Effector memory CD4-positive, alpha-beta T cell (primary cell): ENCODE measurements around the gene SERPINB1.
A peak's percentile ranks its signal among the peaks of the same experiment; 100 is the strongest.
"Not testable (repeated sequence)": the region's sequence is repeated elsewhere in the genome, so short reads cannot be mapped to it uniquely, and the experiment has no call there.

Source experiments
- DNase-seq, 3 donors: peaks; one replicate each; pipeline ENCODE4 v3.0.0-alpha.2; 2020
- H3K27ac ChIP-seq: 2 replicates; pipeline ENCODE4 v1.7.0; 2013; ENCODE audit warnings: mild to moderate bottlenecking, low read length, moderate library complexity; ENCODE audit not compliant: insufficient read depth, poor library complexity, severe bottlenecking
- H3K27me3 ChIP-seq: replicated peaks from 2 replicates; pipeline ENCODE4 v1.7.0; 2013; ENCODE audit warnings: mild to moderate bottlenecking, low read length; ENCODE audit not compliant: insufficient read depth, control insufficient read depth, poor library complexity, severe bottlenecking
- H3K36me3 ChIP-seq: 2 replicates; pipeline ENCODE4 v1.7.0; 2013; ENCODE audit warnings: mild to moderate bottlenecking, low read length, moderate library complexity; ENCODE audit not compliant: control insufficient read depth, insufficient read depth
- H3K4me1 ChIP-seq: 2 replicates; pipeline ENCODE4 v1.7.0; 2013; ENCODE audit warnings: low read length, mild to moderate bottlenecking; ENCODE audit not compliant: control insufficient read depth, insufficient read depth, poor library complexity, severe bottlenecking
- H3K4me3 ChIP-seq: 2 replicates; pipeline ENCODE4 v1.7.0; 2013; ENCODE audit warnings: low read length, low read depth, mild to moderate bottlenecking; ENCODE audit not compliant: insufficient read depth, poor library complexity, severe bottlenecking
- H3K9me3 ChIP-seq: 2 replicates; pipeline ENCODE4 v1.7.0; 2013; ENCODE audit warnings: mild to moderate bottlenecking, low read length, moderate library complexity; ENCODE audit not compliant: control insufficient read depth

The SERPINB1 gene

DNA sequence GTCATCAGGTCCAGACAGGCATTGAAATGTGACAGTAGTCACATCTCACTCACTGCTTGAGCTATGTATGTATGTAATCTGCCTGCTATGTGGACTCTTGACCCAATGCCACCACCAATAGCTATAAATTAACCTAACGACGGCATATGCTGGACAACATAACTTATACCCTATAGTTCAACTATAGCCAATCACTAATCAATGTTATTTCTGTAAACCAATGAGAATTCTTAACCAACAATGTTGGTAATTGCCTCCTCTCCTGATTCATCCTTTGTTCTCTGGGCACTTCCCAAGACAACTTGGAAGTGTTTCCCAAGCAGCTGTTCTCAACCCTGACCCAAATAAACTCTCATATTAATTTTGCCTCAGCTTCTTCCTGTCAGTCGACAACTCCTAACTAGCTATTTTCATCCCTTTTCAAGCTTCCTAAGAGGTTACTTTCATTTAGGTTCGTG is 24.1 kb upstream of the SERPINB1 start:
- H3K36me3 ChIP-seq, result no peaks in the 10 kb centered on the region
- no peaks in the 10 kb centered on the region for H3K27me3 ChIP-seq
- H3K9me3 ChIP-seq, result no peaks in the 10 kb centered on the region
- H3K27ac ChIP-seq, result no peak overlapping the region
- H3K4me1 ChIP-seq, result peaks cover 11% of the 10 kb centered on the region
- H3K4me3 ChIP-seq, result no peak overlapping the region
- no peak for DNase-seq

DNA sequence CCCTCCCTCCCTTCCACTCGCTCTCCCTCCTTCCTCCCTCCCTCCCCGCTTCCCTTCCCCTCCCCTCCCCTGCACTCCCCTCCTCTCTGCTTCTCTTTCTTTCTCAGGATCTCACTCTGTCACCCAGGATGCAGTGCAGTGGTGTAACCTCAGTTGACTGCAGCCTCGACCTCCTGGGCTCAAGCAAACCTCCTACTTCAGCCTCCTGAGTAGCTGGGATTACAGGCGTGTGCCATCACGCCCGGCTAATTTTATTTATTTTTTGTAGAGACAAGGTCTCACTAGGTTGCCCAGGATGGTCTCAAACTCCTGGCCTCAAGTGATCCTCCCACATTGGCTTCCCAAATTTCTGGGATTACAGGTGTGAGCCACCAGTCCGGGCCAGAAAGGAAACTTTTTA is 23.6 kb upstream of the SERPINB1 start:
- DNase-seq, result no peak
- Histone ChIP-seq H3K36me3 (no peaks in the 10 kb centered on the region), H3K4me3 (no peak overlapping the region), H3K9me3 (no peaks in the 10 kb centered on the region), H3K4me1 (peaks cover 11% of the 10 kb centered on the region), H3K27me3 (no peaks in the 10 kb centered on the region), H3K27ac (no peak overlapping the region)

DNA sequence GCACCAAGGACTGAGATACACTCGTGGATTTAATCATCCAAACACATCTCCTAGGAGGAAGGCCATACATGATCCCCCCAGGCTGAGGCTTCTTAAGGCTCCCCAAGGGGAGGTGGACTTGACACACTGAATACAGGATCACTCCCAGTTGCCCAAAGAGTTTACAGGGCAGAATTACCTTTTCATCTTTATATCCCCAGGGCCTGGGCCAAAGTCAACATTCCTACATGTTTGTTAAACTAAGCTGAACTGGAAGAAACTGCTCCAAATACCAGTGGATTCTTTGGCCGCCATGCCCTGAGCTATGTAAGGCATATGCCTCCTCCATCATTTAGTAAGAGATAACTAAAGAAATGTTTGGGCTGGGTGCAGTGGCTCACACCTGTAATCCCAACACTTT is 22.2 kb upstream of the SERPINB1 start:
- Histone ChIP-seq H3K4me1 (peaks cover 23% of the 10 kb centered on the region), H3K27me3 (no peaks in the 10 kb centered on the region), H3K27ac (no peak overlapping the region), H3K36me3 (no peaks in the 10 kb centered on the region), H3K4me3 (no peak overlapping the region), H3K9me3 (no peaks in the 10 kb centered on the region)
- no peak for DNase-seq

DNA sequence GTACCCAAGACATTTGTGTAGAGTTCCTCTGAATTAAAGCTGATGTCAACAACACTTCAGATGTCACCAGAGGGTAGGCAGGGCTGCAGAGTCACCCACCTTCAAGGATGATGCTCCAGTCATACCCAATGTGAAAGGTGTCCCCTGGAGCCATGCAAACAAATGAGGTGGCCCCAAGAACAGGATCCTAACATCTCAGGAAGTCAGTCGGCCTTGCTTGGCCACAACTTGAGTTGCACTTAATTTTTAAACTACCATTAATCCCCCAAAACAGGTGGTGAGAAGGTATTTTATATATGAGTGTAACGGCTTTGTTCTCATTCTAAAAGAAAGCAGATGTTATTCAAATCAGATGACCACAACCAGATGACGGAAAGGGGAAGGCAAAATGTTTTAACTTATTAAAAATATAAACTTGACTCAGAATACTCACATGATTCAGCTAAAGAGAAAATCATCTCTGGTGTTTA is 21.1 kb upstream of the SERPINB1 start:
- Histone ChIP-seq H3K9me3 (no peaks in the 10 kb centered on the region), H3K4me3 (no peak overlapping the region), H3K27ac (peak overlapping the region; percentile 21), H3K36me3 (no peaks in the 10 kb centered on the region), H3K4me1 (peaks cover 34% of the 10 kb centered on the region), H3K27me3 (no peaks in the 10 kb centered on the region)
- no peak for DNase-seq

DNA sequence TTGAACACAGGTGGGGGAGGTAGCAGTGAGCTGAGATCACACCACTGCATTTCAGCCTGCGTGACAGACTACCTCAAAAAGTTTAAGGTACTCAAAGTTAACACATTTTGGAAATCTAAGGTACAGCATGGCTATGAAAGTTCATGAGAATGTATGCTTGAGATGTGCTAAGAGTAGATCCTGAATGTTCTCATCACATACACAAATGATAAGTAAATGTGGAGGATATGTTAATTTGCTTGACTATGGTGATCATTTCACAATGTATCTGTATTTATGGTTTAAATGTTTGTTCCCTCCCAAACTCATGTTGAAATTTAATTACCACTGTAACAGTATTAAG is 20.1 kb upstream of the SERPINB1 start:
- Histone ChIP-seq H3K4me1 (peaks cover 44% of the 10 kb centered on the region), H3K36me3 (no peaks in the 10 kb centered on the region), H3K9me3 (no peaks in the 10 kb centered on the region), H3K27ac (peak overlapping the region; percentile 64), H3K4me3 (no peak overlapping the region), H3K27me3 (no peaks in the 10 kb centered on the region)
- DNase-seq, result no peak

DNA sequence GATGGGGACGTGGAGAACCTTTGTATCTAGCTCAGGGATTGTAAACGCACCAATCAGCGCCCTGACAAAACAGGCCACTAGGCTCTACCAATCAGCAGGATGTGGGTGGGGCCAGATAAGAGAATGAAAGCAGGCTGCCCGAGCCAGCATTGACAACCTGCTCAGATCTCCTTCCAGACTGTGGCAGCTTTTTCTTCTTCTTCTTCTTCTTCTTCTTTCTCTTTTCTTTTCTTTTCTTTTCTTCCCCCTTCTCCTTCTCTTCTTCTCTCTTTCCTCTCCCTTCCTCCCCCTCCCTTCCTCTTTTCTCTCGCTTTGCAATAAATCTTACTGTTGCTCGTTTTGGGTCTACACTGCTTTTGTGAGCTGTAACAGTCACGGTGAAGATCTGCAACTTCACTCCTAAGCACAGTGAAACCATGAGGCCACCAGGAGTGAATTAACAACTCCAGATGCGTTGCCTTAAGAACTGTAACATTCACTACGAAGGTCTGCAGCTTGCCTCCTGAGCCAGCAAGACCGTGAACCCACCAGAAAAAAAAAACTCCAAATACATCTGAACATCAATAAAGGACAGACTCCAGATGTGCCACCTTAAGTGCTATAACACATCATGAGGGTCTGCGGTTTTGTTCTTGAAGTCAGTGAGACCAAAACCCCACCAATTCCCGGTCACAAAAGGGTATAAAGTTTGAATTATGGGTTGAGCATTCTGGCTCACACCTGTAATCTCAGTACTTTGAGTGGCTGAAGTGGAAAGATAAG is 19.6 kb upstream of the SERPINB1 start:
- no peaks in the 10 kb centered on the region for H3K9me3 ChIP-seq

DNA sequence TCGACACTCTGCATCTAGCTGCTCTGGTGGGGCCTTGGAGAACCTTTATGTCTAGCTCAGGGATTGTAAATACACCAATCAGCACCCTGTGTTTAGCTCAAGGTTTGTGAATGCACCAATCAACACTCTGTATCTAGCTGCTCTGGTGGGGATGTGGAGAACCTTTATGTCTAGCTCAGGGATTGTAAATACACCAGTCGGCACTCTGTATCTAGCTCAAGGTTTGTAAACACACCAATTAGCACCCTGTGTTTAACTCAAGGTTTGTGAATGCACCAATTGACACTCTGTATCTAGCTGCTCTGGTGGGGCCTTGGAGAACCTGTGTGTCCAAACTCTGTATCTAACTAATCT is 19.0 kb upstream of the SERPINB1 start:
- not testable (repeated sequence) for DNase-seq, H3K27ac ChIP-seq, H3K4me3 ChIP-seq, H3K27me3 ChIP-seq, H3K36me3 ChIP-seq, H3K9me3 ChIP-seq
- peaks cover 52% of the 10 kb centered on the region for H3K4me1 ChIP-seq

More for the DNA sequence above, 19.6 kb upstream of the SERPINB1 start:
- DNase-seq, result no peak
- H3K27me3 ChIP-seq, result no peaks in the 10 kb centered on the region
- H3K27ac ChIP-seq, result peak overlapping the region; percentile 64
- no peak overlapping the region for H3K4me3 ChIP-seq
- H3K36me3 ChIP-seq, result no peaks in the 10 kb centered on the region
- peaks cover 47% of the 10 kb centered on the region for H3K4me1 ChIP-seq

DNA sequence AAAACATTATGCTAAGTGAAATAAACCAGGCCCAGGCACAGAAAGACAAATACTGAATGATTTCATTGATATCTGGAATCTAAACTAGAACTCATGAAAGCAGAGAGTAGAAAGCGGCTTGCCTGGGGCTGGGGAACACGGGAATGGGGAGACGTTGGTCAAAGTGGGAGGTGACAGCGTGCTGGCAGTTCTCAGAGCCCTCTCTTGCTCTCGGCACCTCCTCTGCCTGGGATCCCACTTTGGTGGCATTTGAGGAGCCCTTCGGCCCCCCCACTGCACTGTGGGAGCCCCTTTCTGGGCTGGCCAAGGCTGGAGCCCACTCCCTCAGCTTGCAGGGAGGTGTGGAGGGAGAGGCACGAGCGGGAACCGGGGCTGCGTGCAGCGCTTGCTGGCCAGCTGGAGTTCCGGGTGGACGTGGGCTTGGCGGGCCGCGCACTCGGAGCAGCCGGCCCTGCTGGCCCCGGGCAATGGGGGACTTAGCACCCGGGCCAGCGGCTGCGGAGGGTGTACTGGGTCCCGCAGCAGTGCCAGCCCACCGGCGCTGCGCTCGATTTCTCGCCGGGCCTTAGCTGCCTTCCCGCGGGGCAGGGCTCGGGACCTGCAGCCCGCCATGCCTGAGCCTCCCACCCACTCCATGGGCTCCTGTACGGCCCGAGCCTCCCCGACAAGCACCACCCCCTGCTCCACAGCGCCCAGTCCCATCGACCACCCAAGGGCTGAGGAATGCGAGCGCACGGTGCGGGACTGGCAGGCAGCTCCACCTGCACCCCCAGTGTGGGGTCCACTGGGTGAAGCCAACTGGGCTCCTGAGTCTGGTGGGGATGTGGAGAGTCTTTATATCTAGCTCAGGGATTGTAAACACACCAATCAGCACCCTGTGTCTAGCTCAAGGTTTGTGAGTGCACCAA is 18.4 kb upstream of the SERPINB1 start:
- not testable (repeated sequence) for H3K9me3 ChIP-seq, H3K27me3 ChIP-seq, DNase-seq, H3K36me3 ChIP-seq, H3K4me3 ChIP-seq
- peak overlapping the region; percentile 95 for H3K27ac ChIP-seq
- peaks cover 56% of the 10 kb centered on the region for H3K4me1 ChIP-seq

DNA sequence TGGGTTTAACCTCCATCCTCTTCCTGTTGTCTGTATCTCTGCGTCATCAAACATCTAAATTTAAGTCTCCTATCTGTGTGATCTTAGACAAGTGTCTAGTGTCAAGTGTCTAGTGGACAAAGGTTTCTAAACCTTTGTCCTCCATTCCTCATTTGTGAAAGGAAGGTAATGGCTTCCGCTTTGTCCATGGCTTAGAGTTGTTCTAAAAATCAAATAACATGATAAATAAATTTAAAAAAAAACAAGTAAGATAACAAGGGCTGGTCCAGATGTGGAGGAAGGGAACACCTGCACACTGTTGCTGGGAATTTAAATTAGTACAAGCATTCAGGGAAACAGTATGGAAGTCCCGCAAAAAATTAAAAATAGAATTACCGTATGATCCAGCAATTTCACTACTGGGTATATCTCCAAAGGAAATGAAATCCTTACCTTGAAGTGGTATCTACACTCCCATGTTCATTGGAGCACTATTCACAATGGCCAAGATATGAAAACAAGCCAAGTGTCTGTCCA is 17.6 kb upstream of the SERPINB1 start:
- H3K9me3 ChIP-seq, result no peaks in the 10 kb centered on the region
- H3K27me3 ChIP-seq, result no peaks in the 10 kb centered on the region
- H3K4me3 ChIP-seq, result peak overlapping the region; percentile 36
- peaks cover 64% of the 10 kb centered on the region for H3K4me1 ChIP-seq
- no peak for DNase-seq
- H3K36me3 ChIP-seq, result no peaks in the 10 kb centered on the region
- peak overlapping the region; percentile 95 for H3K27ac ChIP-seq
